NCI-H2171 (cell line): ENCODE measurements around the gene ADGRD2.
A peak's percentile ranks its signal among the peaks of the same experiment; 100 is the strongest.
"Not testable (repeated sequence)": the region's sequence is repeated elsewhere in the genome, so short reads cannot be mapped to it uniquely, and the experiment has no call there.

Experiments used
- DNase-seq: peaks from one replicate; lab custom pipeline; 2025; lab: John Stamatoyannopoulos, UW

Gene ADGRD2

DNA sequence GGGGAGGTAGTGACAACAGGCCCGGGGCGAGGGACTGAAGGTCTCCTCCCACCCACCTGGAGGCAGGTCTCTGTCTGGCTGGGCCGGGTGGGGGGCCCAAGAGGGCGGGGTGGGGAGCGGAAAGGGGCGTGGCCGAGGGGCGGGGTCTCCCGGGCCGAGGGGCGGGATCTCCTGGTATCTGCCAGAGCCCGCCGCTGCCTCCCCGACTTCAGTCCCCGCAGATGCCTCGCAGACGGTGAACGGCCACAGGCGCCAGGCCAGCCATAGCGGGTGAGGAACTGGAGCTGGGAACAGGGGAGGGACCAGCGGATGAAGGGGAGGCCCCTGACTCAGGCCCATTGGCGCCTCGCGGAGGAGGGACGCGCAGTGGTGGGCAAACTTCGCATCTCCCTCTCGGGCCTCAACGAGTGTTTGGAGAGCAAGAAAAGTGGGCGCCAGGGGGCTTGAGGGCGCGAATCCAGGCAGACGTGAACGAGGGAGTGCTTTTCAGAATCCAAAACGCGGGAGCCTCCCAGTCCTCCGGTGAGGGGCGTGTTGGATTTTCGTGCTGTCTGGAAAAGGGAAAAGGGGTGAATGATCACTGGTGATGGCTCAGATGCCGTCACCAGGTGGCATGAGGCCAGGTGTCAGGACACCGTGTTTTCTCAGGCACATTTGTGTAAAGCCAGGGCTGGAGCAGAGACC lies at the start of gene ADGRD2:
ADGRD2 (plus strand) TSS at position 211 of the 684 bp plus-strand sequence. CDS start 1,216 bp downstream, outside the sequence.
- peak; percentile 34 for DNase-seq

DNA sequence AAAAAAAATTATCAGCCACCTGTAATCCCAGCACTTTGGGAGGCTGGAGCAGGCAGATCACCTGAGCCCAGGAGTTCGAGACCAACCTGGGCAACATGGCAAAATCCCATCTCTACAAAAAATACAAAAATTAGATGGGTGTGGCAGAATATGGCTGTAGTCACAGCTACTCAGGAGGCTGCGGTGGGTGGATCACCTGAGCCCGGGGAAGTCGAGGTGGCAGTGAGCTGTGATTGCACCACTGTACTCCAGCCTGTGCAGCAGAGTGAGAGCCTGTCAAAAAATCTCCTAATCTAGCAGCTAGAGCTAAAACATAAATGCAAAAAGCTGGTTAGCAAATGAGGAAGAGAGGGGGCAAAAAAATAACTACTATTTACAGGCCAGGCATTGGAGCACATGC lies 47.0 kb upstream of the ADGRD2 start:
- DNase-seq: no peak

- no peak for DNase-seq
Measured at GRCh38 chr9:124409410-124409809, 40.8 kb upstream of the ADGRD2 start.

DNA sequence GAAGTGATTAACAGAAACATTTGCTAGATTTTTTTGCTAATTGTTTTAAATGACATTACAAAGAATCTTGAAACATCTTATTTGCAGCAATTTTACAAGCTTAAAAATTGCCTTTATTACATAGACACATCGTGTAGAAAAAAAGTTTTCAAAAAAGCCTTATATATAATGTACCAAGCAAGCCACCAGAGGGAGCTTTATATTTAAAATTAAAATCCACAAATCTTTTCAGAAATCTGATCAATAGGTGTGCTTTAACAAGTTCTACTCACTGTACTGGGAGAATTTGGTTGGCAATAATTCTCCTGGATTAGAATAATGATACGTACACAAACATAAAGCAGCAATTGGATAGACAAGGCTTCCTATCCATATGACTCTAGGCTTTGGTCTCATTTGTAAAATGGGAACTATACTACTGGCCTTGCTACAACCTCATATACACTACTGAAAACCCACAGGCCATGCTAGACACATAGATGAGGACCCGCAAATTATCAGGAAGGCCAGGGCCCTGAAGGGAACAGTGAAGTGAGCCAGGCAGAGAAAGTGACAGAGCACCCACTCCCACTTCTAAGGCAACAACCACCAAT lies 39.8 kb upstream of the ADGRD2 start:
- DNase-seq: no peak

GRCh38 chr9:124411514-124412227 lies 38.6 kb upstream of the ADGRD2 start:
- no peak for DNase-seq

DNA sequence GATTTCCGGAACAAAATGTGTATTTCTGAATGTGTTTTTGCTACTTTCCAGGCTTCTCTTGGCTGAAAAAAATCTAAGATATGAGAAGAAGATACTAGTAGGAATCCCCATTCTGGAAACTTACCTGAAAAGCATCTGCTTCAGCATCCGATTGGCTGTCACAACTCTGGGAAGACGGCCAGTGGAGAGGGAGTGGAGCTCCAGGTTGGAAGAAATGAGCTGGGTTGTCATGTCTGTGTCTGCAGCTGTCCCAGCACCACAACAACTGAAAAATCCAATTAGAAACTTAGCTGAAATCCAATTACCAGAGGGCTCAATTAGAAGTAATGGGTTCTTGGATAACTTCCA lies 38.0 kb upstream of the ADGRD2 start:
- no peak for DNase-seq

DNA sequence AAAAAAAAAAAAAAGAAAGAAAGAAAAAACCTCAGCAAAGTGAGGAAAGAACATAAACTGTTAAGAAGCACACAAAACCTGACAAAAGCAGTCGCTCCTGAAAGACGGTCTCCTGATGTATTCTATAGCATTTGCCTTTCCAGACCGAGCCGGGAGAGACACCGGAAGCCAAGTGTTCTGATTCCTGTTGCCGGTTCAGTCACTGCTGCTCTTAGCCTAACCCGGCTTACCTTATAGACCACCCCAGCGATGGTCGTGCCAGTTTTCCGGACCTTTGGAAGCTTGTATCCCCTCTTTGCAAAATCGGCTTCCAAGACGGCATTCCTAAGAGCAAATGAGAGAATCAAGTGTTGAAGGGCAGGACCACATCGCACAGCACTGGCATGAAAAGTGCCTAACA lies 35.6 kb upstream of the ADGRD2 start:
- no peak for DNase-seq

GRCh38 chr9:124415102-124415851 lies 35.0 kb upstream of the ADGRD2 start, which contains the start of gene PSMB7:
PSMB7 (minus strand) TSS chr9:124415442; CDS start chr9:124415425, 17 bp downstream.
- peak; percentile 99 for DNase-seq

DNA sequence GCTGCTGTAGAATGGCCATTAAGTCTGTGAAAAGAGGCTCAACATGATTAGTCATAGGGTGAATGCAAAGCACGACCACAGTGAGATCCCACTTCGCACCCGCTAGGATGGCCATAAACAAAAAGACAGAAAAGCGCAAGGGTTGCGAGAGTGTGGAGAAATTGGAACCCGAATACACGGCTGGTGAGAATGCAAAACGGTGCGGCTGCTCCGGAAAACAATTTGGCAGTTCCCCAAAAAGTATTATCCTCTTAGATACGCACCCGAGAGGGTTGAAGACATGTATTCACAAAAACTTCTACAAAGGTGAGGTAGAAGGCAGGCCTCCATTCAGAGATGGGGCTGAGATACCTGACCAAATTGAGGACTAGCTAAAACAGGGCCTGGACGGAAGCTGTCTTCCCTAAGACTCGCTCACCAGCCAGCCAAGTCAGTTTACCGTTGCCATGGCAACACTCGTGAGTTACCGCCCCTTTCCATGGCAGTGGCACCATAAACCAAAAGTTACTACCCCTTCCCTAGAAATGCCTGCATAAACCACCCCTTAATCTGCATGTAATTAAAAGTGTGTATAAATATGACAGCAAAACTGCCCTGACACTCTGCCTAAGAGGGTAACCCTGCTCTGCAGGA lies 34.3 kb upstream of the ADGRD2 start:
- no peak for DNase-seq

GRCh38 chr9:124419832-124420489 lies 30.3 kb upstream of the ADGRD2 start:
- no peak for DNase-seq

GRCh38 chr9:124420991-124421543 lies 29.2 kb upstream of the ADGRD2 start:
- DNase-seq: peak; percentile 88

GRCh38 chr9:124423155-124423554 lies 27.1 kb upstream of the ADGRD2 start:
- DNase-seq: no peak

DNA sequence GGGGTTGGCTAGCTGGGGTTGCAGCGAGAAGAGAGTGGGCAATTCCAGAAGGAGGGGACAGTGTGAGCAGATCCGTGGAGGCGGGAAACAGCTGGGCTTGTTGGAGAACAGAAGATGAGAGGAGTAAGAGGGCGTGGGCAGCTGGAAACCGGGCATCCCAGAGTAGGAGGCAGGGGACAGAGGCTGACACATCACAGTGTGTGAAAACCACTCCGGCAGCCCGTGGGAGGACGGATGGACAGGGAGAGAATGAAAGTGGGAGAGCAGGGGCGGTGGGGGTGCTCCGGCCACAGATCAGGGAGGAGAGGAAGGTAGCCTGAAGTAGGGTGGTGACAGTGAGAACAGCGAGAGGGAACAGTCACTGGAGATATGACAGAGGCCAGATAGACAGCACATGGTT lies 26.7 kb upstream of the ADGRD2 start:
- no peak for DNase-seq

DNA sequence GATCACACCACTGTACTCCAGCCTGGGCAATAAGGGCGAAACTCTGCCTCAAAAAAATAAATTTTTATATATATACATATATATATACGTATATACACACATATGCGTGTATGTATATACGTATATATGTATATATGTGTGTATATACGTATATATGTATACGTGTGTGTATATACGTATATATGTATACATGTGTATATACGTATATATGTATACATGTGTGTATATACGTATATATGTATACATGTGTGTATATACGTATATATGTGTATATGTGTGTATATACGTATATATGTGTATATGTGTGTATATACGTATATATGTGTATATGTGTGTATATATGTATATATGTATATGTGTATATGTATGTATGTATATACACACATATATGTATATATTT lies 24.5 kb upstream of the ADGRD2 start:
- DNase-seq: not testable (repeated sequence)

GRCh38 chr9:124426361-124426760 lies 23.9 kb upstream of the ADGRD2 start:
- DNase-seq: no peak

DNA sequence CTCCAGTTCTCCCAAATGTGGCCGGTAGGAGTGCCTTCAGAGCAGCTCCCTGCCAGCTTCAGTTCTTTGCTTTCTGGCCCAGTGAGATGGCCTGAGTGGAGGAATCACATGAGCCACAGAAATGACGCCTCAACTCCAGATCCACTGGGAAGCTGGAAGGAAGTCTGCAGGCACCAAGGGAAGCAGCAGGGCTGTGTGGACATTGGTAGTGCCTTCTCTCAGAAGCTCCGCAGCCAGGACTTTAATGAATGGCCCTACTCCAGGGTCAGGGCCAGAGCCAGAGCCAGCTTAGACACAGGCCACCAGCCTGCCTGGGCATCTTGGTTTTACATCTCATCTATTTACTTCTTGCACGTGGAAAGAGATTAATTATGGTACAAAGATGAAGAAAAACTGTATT lies 23.0 kb upstream of the ADGRD2 start:
- DNase-seq: no peak

DNA sequence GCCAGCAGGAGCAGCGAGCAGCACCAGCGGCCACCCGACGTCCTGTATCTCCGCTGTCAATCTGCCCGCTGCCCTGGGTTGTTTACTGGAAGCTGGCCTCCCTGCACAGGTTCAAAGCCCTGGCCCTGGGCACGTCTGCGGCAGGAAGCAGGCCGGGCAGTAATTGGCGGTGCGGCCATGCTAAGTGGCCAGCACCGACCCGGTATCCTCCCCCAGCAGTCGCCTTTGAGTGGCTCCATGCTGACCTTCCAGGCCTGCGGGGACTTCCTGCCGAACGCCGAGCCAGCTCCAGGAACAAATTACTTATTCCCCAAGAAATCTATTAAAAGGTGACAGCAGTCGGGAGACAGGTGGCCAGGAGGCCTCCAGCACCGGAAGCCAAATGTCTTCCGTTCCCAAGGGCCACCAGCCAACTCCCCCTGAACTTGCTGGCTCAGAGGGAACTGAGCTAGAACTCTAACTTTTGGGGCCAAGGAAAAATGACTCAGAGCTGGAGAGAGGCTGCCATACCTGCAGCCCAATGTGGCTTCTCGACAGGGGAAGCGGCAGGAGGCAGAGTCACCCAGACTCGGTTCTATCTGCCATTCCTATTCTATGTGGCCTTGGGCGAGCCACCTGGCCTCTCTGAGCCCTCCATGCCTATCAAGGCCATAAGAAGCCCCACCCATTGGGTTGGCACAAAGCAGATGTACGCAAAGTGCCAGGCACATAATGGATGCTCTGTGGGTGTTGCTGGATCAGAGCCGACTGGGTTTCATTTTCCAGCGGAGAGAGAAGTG lies 21.3 kb upstream of the ADGRD2 start:
- DNase-seq: peak; percentile 22

DNA sequence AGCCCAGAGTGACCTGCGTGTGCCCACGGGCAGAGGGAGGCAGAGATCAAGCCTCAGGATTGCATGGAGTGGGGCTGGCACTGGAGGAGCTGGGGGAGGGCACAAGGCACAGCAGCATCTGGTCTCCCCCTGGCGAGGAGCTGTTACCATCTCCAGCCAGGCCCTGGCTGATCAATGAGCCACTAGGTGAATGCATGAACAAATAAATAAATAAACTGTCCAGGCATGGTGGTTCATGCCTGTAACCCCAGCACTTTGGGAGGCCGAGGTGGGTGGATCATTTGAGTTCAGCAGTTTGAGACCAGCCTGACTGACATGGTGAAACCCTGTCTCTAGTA lies 20.8 kb upstream of the ADGRD2 start:
- DNase-seq: no peak

- DNase-seq: no peak
Measured at GRCh38 chr9:124436320-124436719, 13.9 kb upstream of the ADGRD2 start.

GRCh38 chr9:124437086-124437485 lies 13.2 kb upstream of the ADGRD2 start:
- no peak for DNase-seq

- DNase-seq: no peak
Measured at GRCh38 chr9:124438091-124438490, 12.2 kb upstream of the ADGRD2 start.
